Naive thymus-derived CD4-positive, alpha-beta T cell (primary cell): ENCODE measurements around the gene WNT3A. TPM values are rescaled to one million over a fixed set of nuclear protein-coding genes. Genes with fewer than 3 reads are reported as not detected.
A peak's percentile ranks its signal among the peaks of the same experiment; 100 is the strongest.

Source experiments
- ATAC-seq: fragments of 150-1000 bp; cut with Tn5 transposase; 2 replicates; pipeline ENCODE4 v1.10.0; 2021; ENCODE audit warnings: mild to moderate bottlenecking, moderate library complexity
- CTCF ChIA-PET: fragments of 350-600 bp; sonication (Branson Sonifier 250); formaldehyde crosslinking; loops from one replicate; lab custom pipeline; 2021; ENCODE audit warnings: antibody characterized with exemption; lab: Charles Lee
- POLR2A ChIA-PET: fragments of 350-600 bp; sonication (Branson Sonifier 250); formaldehyde crosslinking; loops from one replicate; lab custom pipeline; 2021; ENCODE audit warnings: antibody characterized with exemption, inconsistent platforms; lab: Charles Lee
- DNase-seq, 9 donors: peaks; one replicate each; pipeline versions ENCODE4 v3.0.0 to v3.0.0-alpha.2; 2020 to 2022; ENCODE audit warnings: mixed read lengths in 1 of 9
- H3K27ac ChIP-seq: one replicate; pipeline ENCODE4 v1.7.0; 2013; ENCODE audit warnings: mild to moderate bottlenecking, low read depth, low read length, moderate library complexity
- H3K27me3 ChIP-seq, 2 donors: one replicate each; pipeline ENCODE4 v1.7.0; 2013; ENCODE audit warnings: low read length in 2 of 2, mild to moderate bottlenecking in 2 of 2, moderate library complexity in 2 of 2; ENCODE audit not compliant: control insufficient read depth in 2 of 2, insufficient read depth in 2 of 2
- H3K36me3 ChIP-seq, 3 experiments: 1 replicate in 2 of 3; 2 replicates in 1 of 3; pipeline ENCODE4 v1.7.0; 2013; ENCODE audit warnings: low read length in 3 of 3, mild to moderate bottlenecking in 3 of 3, moderate library complexity in 1 of 3; ENCODE audit not compliant: insufficient read depth in 3 of 3, control insufficient read depth in 2 of 3
- H3K4me1 ChIP-seq, 2 donors: one replicate each; pipeline ENCODE4 v1.7.0; 2013; ENCODE audit warnings: low read length in 2 of 2, mild to moderate bottlenecking in 2 of 2, moderate library complexity in 1 of 2; ENCODE audit not compliant: control insufficient read depth in 2 of 2, insufficient read depth in 2 of 2
- H3K4me3 ChIP-seq: 2 replicates; pipeline ENCODE4 v1.7.0; 2013; ENCODE audit warnings: mild to moderate bottlenecking, low read length
- H3K9me3 ChIP-seq, 3 experiments: 1 replicate in 2 of 3; 2 replicates in 1 of 3; pipeline ENCODE4 v1.7.0; 2013; ENCODE audit warnings: low read length in 3 of 3; ENCODE audit not compliant: control insufficient read depth in 2 of 3
- H3K27ac Mint-ChIP-seq, 9 donors: one replicate each; pipeline ENCODE4 v1.8.0; 2020 to 2022; ENCODE audit warnings: mixed read lengths in 9 of 9, mild to moderate bottlenecking in 8 of 9, moderate library complexity in 5 of 9, inconsistent platforms in 2 of 9
- H3K27me3 Mint-ChIP-seq, 5 donors: one replicate each; pipeline ENCODE4 v1.8.0; 2021 to 2022; ENCODE audit warnings: mixed read lengths in 5 of 5, mild to moderate bottlenecking in 1 of 5
- H3K36me3 Mint-ChIP-seq, 5 donors: one replicate each; pipeline ENCODE4 v1.8.0; 2020 to 2022; ENCODE audit warnings: mixed read lengths in 5 of 5, mild to moderate bottlenecking in 3 of 5, inconsistent platforms in 1 of 5
- H3K4me1 Mint-ChIP-seq, 7 donors: one replicate each; pipeline ENCODE4 v1.8.0; 2020 to 2022; ENCODE audit warnings: mixed read lengths in 7 of 7, mild to moderate bottlenecking in 3 of 7, inconsistent platforms in 1 of 7
- H3K4me3 Mint-ChIP-seq, 10 donors: one replicate each; pipeline ENCODE4 v1.8.0; 2020 to 2022; ENCODE audit warnings: mild to moderate bottlenecking in 10 of 10, mixed read lengths in 10 of 10, moderate library complexity in 6 of 10, inconsistent platforms in 2 of 10
- H3K9me3 Mint-ChIP-seq, 11 donors: one replicate each; pipeline ENCODE4 v1.8.0; 2020 to 2022; ENCODE audit warnings: mixed read lengths in 11 of 11, mild to moderate bottlenecking in 4 of 11, inconsistent platforms in 1 of 11, moderate library complexity in 1 of 11
- intact Hi-C, 2 donors: fragments of 100-400 bp; cut with micrococcal nuclease; formaldehyde crosslinking; loops; one replicate each; pipeline ENCODE4 v1.15.1; 2023
- polyA plus RNA-seq, 2 donors: library from polyadenylated mRNA; unstranded; fragments of 300-500 nt; fragmentation: Illumina TruSeq; gene quantifications; one replicate each; pipeline ENCODE4 v1.2.3, GENCODE V29; 2021
- total RNA-seq, 6 experiments: library from RNA in 5 of 6; stranded (reverse) in 5 of 6; gene quantifications; 1 replicate in 5 of 6; 2 replicates in 1 of 6; pipeline ENCODE4 v1.2.3 and lab custom pipeline; 2021 to 2026

The WNT3A gene
- total and polyA plus RNA-seq, 7 experiments from 2014 or later: not detected

- peaks cover 0 to 7% (median 0%) of the 10 kb centered on the region in 11 donors for H3K9me3 Mint-ChIP-seq
- CTCF ChIA-PET: no interaction called here
- ATAC-seq (no peak), DNase-seq (no peak)
- peaks cover 0 to 3% of the 10 kb centered on the region in 2 donors for H3K4me1 ChIP-seq
- peaks cover 0 to 16% (median 13%) of the 10 kb centered on the region in 5 donors for H3K27me3 Mint-ChIP-seq
- no peak overlapping the region for H3K27ac Mint-ChIP-seq
- H3K27me3 ChIP-seq: peaks cover 0 to 6% of the 10 kb centered on the region in 2 donors
- H3K9me3 ChIP-seq: no peaks in the 10 kb centered on the region
- H3K27ac ChIP-seq: no peak overlapping the region
- peaks cover 0 to 8% (median 0%) of the 10 kb centered on the region in 7 donors for H3K4me1 Mint-ChIP-seq
- H3K36me3 Mint-ChIP-seq: no peaks in the 10 kb centered on the region
- POLR2A ChIA-PET: no interaction called here
- H3K4me3 Mint-ChIP-seq: no peak overlapping the region
- H3K4me3 ChIP-seq: no peak overlapping the region
- H3K36me3 ChIP-seq: no peaks in the 10 kb centered on the region
- intact Hi-C loops: no loop called here
Observed at GRCh38 chr1:228042508-228042907, 35.7 kb downstream of the WNT3A start.

GRCh38 chr1:228043281-228043848 is 36.6 kb downstream of the WNT3A start:
- CTCF ChIA-PET: no interaction called here
- DNase-seq: no peak
- peaks cover 0 to 7% (median 0%) of the 10 kb centered on the region in 11 donors for H3K9me3 Mint-ChIP-seq

GRCh38 chr1:228044961-228045360 is 38.2 kb downstream of the WNT3A start:
- DNase-seq: no peak
- Histone ChIP-seq H3K27me3 (no peaks in the 10 kb centered on the region), H3K36me3 (no peaks in the 10 kb centered on the region), H3K27ac (no peak overlapping the region), H3K4me1 (no peaks in the 10 kb centered on the region), H3K4me3 (no peak overlapping the region), H3K9me3 (no peaks in the 10 kb centered on the region)
- no peaks in the 10 kb centered on the region for H3K36me3 Mint-ChIP-seq
- peaks cover 4 to 13% (median 11%) of the 10 kb centered on the region in 5 donors for H3K27me3 Mint-ChIP-seq
- no peak overlapping the region for H3K27ac Mint-ChIP-seq
- CTCF ChIA-PET: no interaction called here
- H3K4me3 Mint-ChIP-seq: no peak overlapping the region
- H3K4me1 Mint-ChIP-seq: peaks cover 0 to 8% (median 0%) of the 10 kb centered on the region in 7 donors
- POLR2A ChIA-PET: interaction anchor here (0.6 kb wide), 1 partner anchor 37 kb away, joined by 3 read pairs; no protein-coding TSS in a partner anchor
- intact Hi-C loops: no loop called here
- ATAC-seq: no peak
- H3K9me3 Mint-ChIP-seq: peaks cover 0 to 7% (median 0%) of the 10 kb centered on the region in 11 donors

More at GRCh38 chr1:228043281-228043848, 36.6 kb downstream of the WNT3A start:
- H3K27me3 Mint-ChIP-seq: peaks cover 0 to 14% (median 13%) of the 10 kb centered on the region in 5 donors
- no peak overlapping the region for H3K4me3 Mint-ChIP-seq
- H3K27ac Mint-ChIP-seq: no peak overlapping the region
- H3K9me3 ChIP-seq: no peaks in the 10 kb centered on the region
- intact Hi-C loops: no loop called here
- H3K36me3 Mint-ChIP-seq: no peaks in the 10 kb centered on the region
- H3K27ac ChIP-seq: no peak overlapping the region
- H3K4me1 Mint-ChIP-seq: peaks cover 0 to 8% (median 0%) of the 10 kb centered on the region in 7 donors
- peaks cover 0 to 3% of the 10 kb centered on the region in 2 donors for H3K27me3 ChIP-seq
- POLR2A ChIA-PET: no interaction called here
- no peak overlapping the region for H3K4me3 ChIP-seq
- H3K36me3 ChIP-seq: no peaks in the 10 kb centered on the region
- ATAC-seq: no peak
- no peaks in the 10 kb centered on the region for H3K4me1 ChIP-seq

GRCh38 chr1:228045405-228045804 is 38.6 kb downstream of the WNT3A start:
- Mint-ChIP-seq H3K27ac (peak overlapping the region in 1 of 9 donors; percentile 12), H3K27me3 (peaks cover 0 to 15% (median 12%) of the 10 kb centered on the region in 5 donors), H3K36me3 (no peaks in the 10 kb centered on the region), H3K4me3 (no peak overlapping the region), H3K9me3 (peaks cover 0 to 7% (median 0%) of the 10 kb centered on the region in 11 donors), H3K4me1 (peaks cover 0 to 8% (median 0%) of the 10 kb centered on the region in 7 donors)
- DNase-seq (no peak), ATAC-seq (no peak)
- H3K9me3 ChIP-seq: no peaks in the 10 kb centered on the region
- H3K27ac ChIP-seq: no peak overlapping the region
- H3K4me3 ChIP-seq: no peak overlapping the region
- CTCF ChIA-PET: no interaction called here
- no peaks in the 10 kb centered on the region for H3K27me3 ChIP-seq
- no peaks in the 10 kb centered on the region for H3K36me3 ChIP-seq
- H3K4me1 ChIP-seq: no peaks in the 10 kb centered on the region
- intact Hi-C loops: no loop called here
- POLR2A ChIA-PET: interaction anchor here (0.6 kb wide), 1 partner anchor 38 kb away, joined by 3 read pairs; no protein-coding TSS in a partner anchor

GRCh38 chr1:228045871-228046270 is 39.1 kb downstream of the WNT3A start:
- ChIA-PET POLR2A (no interaction called here), CTCF (no interaction called here)
- intact Hi-C loops: no loop called here
- H3K4me3 Mint-ChIP-seq: no peak overlapping the region
- H3K36me3 ChIP-seq: no peaks in the 10 kb centered on the region
- no peaks in the 10 kb centered on the region for H3K36me3 Mint-ChIP-seq
- peaks cover 0 to 8% (median 0%) of the 10 kb centered on the region in 7 donors for H3K4me1 Mint-ChIP-seq
- no peak overlapping the region for H3K4me3 ChIP-seq
- no peak for DNase-seq
- peaks cover 0 to 7% (median 0%) of the 10 kb centered on the region in 11 donors for H3K9me3 Mint-ChIP-seq
- H3K27me3 ChIP-seq: no peaks in the 10 kb centered on the region
- H3K9me3 ChIP-seq: no peaks in the 10 kb centered on the region
- ATAC-seq: no peak
- no peak overlapping the region for H3K27ac ChIP-seq
- peaks cover 0 to 16% (median 14%) of the 10 kb centered on the region in 5 donors for H3K27me3 Mint-ChIP-seq
- no peak overlapping the region for H3K27ac Mint-ChIP-seq
- H3K4me1 ChIP-seq: no peaks in the 10 kb centered on the region

- ChIA-PET CTCF (no interaction called here), POLR2A (no interaction called here)
- ATAC-seq: peak; percentile 30
- no peak overlapping the region for H3K4me3 ChIP-seq
- no peaks in the 10 kb centered on the region for H3K36me3 ChIP-seq
- peaks cover 0 to 23% (median 21%) of the 10 kb centered on the region in 5 donors for H3K27me3 Mint-ChIP-seq
- no peak for DNase-seq
- no peak overlapping the region for H3K4me3 Mint-ChIP-seq
- H3K27me3 ChIP-seq: no peaks in the 10 kb centered on the region
- no peaks in the 10 kb centered on the region for H3K36me3 Mint-ChIP-seq
- H3K4me1 ChIP-seq: no peaks in the 10 kb centered on the region
- H3K4me1 Mint-ChIP-seq: peaks cover 0 to 8% (median 0%) of the 10 kb centered on the region in 7 donors
- no peak overlapping the region for H3K27ac Mint-ChIP-seq
- H3K9me3 Mint-ChIP-seq: peaks cover 0 to 7% (median 0%) of the 10 kb centered on the region in 11 donors
- intact Hi-C loops: no loop called here
- H3K9me3 ChIP-seq: no peaks in the 10 kb centered on the region
- H3K27ac ChIP-seq: no peak overlapping the region
Observed at GRCh38 chr1:228046421-228047182, 39.8 kb downstream of the WNT3A start.
